Measurements from ENCODE around the gene NOX3. TPM values are rescaled to one million over a fixed set of nuclear protein-coding genes. Genes with fewer than 3 reads are reported as not detected.
"Not testable (repeated sequence)": the region's sequence is repeated elsewhere in the genome, so short reads cannot be mapped to it uniquely, and the experiment has no call there.

The NOX3 gene
- total RNA-seq, 1 experiment from 2014 or later: not detected

- H2AFZ ChIP-seq (ENCODE audit: low read length): no peak overlapping the region
Observed at GRCh38 chr6:155452576-155452975, 3.1 kb downstream of the NOX3 start.

GRCh38 chr6:155451530-155451929 lies 4.1 kb downstream of the NOX3 start:
- H3K23ac ChIP-seq (ENCODE audit: insufficient read length, low read depth, low read length); H3K9me3 Mint-ChIP-seq; H3K56ac ChIP-seq (ENCODE audit: insufficient read length, low read depth, low read length); H3K4me1 ChIP-seq (ENCODE audit: insufficient read depth, low read length); H3K27ac Mint-ChIP-seq; H2BK20ac ChIP-seq (ENCODE audit: low read depth, low read length, poor library complexity, severe bottlenecking); H3T11ph ChIP-seq (ENCODE audit: low read length); H4K5ac ChIP-seq (ENCODE audit: insufficient read length, low read depth, low read length); H3K27ac ChIP-seq (ENCODE audit: insufficient read length, low read depth, low read length); H3K79me1 ChIP-seq (ENCODE audit: insufficient read depth, low read depth, low read length, poor library complexity, severe bottlenecking); DNase-seq; H3K18ac ChIP-seq (ENCODE audit: insufficient read length, low read depth, low read length); H3K36me3 Mint-ChIP-seq (ENCODE audit: insufficient read depth in 1 of 3, low read depth in 3 of 3); H3K4ac ChIP-seq (ENCODE audit: low read depth, low read length); H4K91ac ChIP-seq (ENCODE audit: insufficient read length, low read depth, low read length); H2BK5ac ChIP-seq (ENCODE audit: insufficient read length, low read length); H3K4me3 Mint-ChIP-seq; H4K20me1 ChIP-seq (ENCODE audit: control insufficient read depth, insufficient read depth, insufficient read length); H3K9me3 ChIP-seq (ENCODE audit: control insufficient read depth, low read depth, low read length); H3K27me3 ChIP-seq (ENCODE audit: insufficient read depth, low read length); H3K14ac ChIP-seq (ENCODE audit: insufficient read depth, low read length); H4K8ac ChIP-seq (replicated peaks; ENCODE audit: insufficient read length, low read depth, low read length); H3K23me2 ChIP-seq (ENCODE audit: insufficient read length, low read depth, low read length, poor library complexity, severe bottlenecking); H2BK12ac ChIP-seq (ENCODE audit: insufficient read length, low read depth, low read length); H3K27me3 Mint-ChIP-seq (ENCODE audit: low read depth); H2AFZ ChIP-seq (ENCODE audit: low read length); H3K4me2 ChIP-seq (ENCODE audit: insufficient read depth, insufficient read length, low read length); H2AK5ac ChIP-seq (ENCODE audit: insufficient read length, low read length); H3K79me2 ChIP-seq (ENCODE audit: insufficient read depth, low read length); H2BK120ac ChIP-seq (ENCODE audit: low read depth, low read length, poor library complexity, severe bottlenecking); H3K9ac ChIP-seq (ENCODE audit: extremely low read depth, insufficient read length, low read length); H2BK15ac ChIP-seq (ENCODE audit: low read depth, low read length): not testable (repeated sequence)
- peaks cover 20 to 27% of the 10 kb centered on the region in 2 experiments for H3K4me1 Mint-ChIP-seq
- WGBS (ENCODE audit: extremely low coverage, insufficient read length, low lambda C conversion rate): no CpG with 5 or more reads among the region's 7 CpGs

More at GRCh38 chr6:155452576-155452975, 3.1 kb downstream of the NOX3 start:
- no peak for DNase-seq
- no peak overlapping the region for H3K18ac ChIP-seq (ENCODE audit: insufficient read length, low read depth, low read length)
- no peak overlapping the region for H4K5ac ChIP-seq (ENCODE audit: insufficient read length, low read depth, low read length)
- TF ChIP-seq CTCF (conservative IDR thresholded peaks at IDR 0.05): no peak
- Mint-ChIP-seq H3K4me1 (peaks cover 22 to 28% of the 10 kb centered on the region in 2 experiments), H3K36me3 (ENCODE audit: insufficient read depth in 1 of 3, low read depth in 3 of 3) (no peaks in the 10 kb centered on the region), H3K27ac (no peak overlapping the region), H3K27me3 (ENCODE audit: low read depth) (peaks cover 1% of the 10 kb centered on the region), H3K4me3 (no peak overlapping the region), H3K9me3 (no peaks in the 10 kb centered on the region)
- H2BK15ac ChIP-seq (ENCODE audit: low read depth, low read length): no peak overlapping the region
- no peak overlapping the region for H3K4ac ChIP-seq (ENCODE audit: low read depth, low read length)
- no peak overlapping the region for H2BK120ac ChIP-seq (ENCODE audit: low read depth, low read length, poor library complexity, severe bottlenecking)
- no peak overlapping the region for H3K4me2 ChIP-seq (ENCODE audit: insufficient read depth, insufficient read length, low read length)
- H3K9me3 ChIP-seq (ENCODE audit: control insufficient read depth, low read depth, low read length): no peaks in the 10 kb centered on the region
- H2BK12ac ChIP-seq (ENCODE audit: insufficient read length, low read depth, low read length): no peak overlapping the region
- H3K27ac ChIP-seq (ENCODE audit: insufficient read length, low read depth, low read length): no peak overlapping the region
- no peak overlapping the region for H2BK5ac ChIP-seq (ENCODE audit: insufficient read length, low read length)
- H4K8ac ChIP-seq (replicated peaks; ENCODE audit: insufficient read length, low read depth, low read length): no peak overlapping the region
- H3K4me1 ChIP-seq (ENCODE audit: insufficient read depth, low read length): peaks cover 2% of the 10 kb centered on the region; the same call in 1 of the 2 replicates
- no peak overlapping the region for H3K56ac ChIP-seq (ENCODE audit: insufficient read length, low read depth, low read length)
- no peak overlapping the region for H2AK5ac ChIP-seq (ENCODE audit: insufficient read length, low read length)
- H3K23ac ChIP-seq (ENCODE audit: insufficient read length, low read depth, low read length): no peak overlapping the region
- H3K79me2 ChIP-seq (ENCODE audit: insufficient read depth, low read length): no peaks in the 10 kb centered on the region
- H3K27me3 ChIP-seq (ENCODE audit: insufficient read depth, low read length): no peaks in the 10 kb centered on the region
- H3K79me1 ChIP-seq (ENCODE audit: insufficient read depth, low read depth, low read length, poor library complexity, severe bottlenecking): no peaks in the 10 kb centered on the region
- H4K91ac ChIP-seq (ENCODE audit: insufficient read length, low read depth, low read length): no peak overlapping the region
- H3K14ac ChIP-seq (ENCODE audit: insufficient read depth, low read length): no peak overlapping the region
- H2BK20ac ChIP-seq (ENCODE audit: low read depth, low read length, poor library complexity, severe bottlenecking): no peak overlapping the region
- no CpG with 5 or more reads among the region's 3 CpGs for WGBS (ENCODE audit: extremely low coverage, insufficient read length, low lambda C conversion rate)
- H3K9ac ChIP-seq (ENCODE audit: extremely low read depth, insufficient read length, low read length): no peak overlapping the region
- no peaks in the 10 kb centered on the region for H4K20me1 ChIP-seq (ENCODE audit: control insufficient read depth, insufficient read depth, insufficient read length)
- no peak overlapping the region for H3T11ph ChIP-seq (ENCODE audit: low read length)
- no peaks in the 10 kb centered on the region for H3K23me2 ChIP-seq (ENCODE audit: insufficient read length, low read depth, low read length, poor library complexity, severe bottlenecking)
